Ammon's horn (tissue), 1 donor: ENCODE measurements around the gene JOSD1.
"Not testable (repeated sequence)": the region's sequence is repeated elsewhere in the genome, so short reads cannot be mapped to it uniquely, and the experiment has no call there.

Experiments
- DNase-seq: peaks from one replicate; pipeline ENCODE4 v3.0.0-alpha.2; 2016; ENCODE audit warnings: low spot score

Gene JOSD1

GRCh38 chr22:38684895-38685294, 15.8 kb downstream of the JOSD1 start:
- DNase-seq: no peak

- DNase-seq: peak; percentile 94
Observed at GRCh38 chr22:38681582-38682335, 19.0 kb downstream of the JOSD1 start, which contains the start of gene TOMM22. TOMM22 (plus strand) TSS chr22:38681957; CDS start chr22:38681979, 22 bp downstream.

DNA sequence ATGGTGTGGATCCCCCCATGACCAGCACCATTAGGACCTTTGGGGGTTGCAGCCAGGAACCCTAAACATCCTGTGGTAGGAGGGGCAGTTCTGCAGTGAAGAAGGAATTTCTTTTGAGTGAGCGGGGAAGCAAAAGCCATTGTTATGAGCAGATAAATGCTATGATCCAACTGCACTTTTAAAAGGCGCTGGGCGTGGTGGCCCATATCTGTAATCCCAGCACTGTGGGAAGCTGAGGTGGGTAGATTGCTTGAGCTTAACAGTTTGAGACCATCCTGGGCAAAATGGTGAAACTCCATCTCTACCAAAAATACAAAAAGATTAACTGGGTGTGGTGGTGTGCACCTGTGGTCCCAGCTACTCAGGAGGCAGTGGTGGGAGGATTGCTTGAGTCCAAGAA, 24.9 kb downstream of the JOSD1 start:
- no peak for DNase-seq

DNA sequence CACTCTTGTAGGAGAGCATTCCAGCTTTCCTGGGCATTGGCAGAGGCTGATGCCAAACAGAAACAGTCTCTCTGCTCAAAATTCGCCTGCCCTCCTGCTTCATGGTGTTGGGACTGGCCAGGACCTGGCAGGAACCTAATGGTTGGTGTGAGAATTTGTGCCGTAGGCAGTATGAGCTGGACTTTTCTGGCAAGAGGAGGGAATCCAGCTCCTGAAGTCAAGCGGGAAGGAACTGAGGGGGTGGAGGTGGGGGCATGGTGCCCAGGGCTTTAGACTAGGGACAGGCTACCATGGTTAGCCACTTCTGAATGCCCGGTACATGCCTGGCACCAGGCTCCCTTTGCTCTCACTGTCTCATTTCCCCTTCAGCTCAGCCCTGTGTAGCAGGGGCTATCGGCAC, 25.9 kb downstream of the JOSD1 start:
- peak; percentile 49 for DNase-seq

- no peak for DNase-seq
Observed at GRCh38 chr22:38657045-38657909, 43.5 kb downstream of the JOSD1 start.

GRCh38 chr22:38656256-38657044, 44.3 kb downstream of the JOSD1 start, which contains the start of the genes CBY1 and FAM227A:
CBY1 (plus strand) TSS chr22:38656638; CDS start chr22:38668055, 11,417 bp downstream.
FAM227A (minus strand) TSS chr22:38656392; CDS start chr22:38650168, 6,224 bp downstream.
- DNase-seq: peak; percentile 94

DNA sequence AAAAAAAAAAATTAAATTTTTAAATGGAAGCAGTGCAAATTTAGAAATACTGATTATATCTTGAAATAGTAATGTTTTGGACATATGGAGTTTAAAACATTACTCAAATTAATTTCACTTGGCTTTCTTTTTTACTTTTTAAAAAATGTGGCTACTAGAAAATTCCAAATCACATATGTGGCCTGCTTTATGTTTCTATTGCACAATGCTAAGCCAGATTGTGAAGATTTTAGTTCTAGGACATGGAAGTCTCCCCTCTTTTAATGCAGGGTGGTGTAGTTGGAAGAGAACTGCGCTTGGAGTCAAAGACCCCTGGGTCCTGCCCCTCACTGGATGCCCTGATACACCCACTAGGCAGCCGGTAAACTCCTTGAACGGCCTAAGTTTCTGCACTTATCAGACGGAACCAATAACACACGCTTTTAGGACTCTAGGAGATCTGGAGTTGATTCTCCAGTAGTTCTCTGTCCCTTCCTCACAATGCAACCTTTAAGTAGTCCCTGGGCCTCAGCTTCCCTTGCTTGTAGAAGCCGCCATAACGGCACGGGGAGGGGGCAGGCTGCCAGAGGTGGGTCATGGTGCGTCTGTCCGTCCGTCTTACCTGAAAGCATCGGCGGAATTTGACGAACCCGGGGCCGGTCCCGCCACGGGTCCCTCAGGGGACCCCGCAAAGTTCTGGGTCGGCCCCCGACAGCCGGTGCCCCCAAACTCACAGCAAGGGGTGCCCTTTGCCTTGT, 45.1 kb downstream of the JOSD1 start:
- DNase-seq: peak; percentile 27

DNA sequence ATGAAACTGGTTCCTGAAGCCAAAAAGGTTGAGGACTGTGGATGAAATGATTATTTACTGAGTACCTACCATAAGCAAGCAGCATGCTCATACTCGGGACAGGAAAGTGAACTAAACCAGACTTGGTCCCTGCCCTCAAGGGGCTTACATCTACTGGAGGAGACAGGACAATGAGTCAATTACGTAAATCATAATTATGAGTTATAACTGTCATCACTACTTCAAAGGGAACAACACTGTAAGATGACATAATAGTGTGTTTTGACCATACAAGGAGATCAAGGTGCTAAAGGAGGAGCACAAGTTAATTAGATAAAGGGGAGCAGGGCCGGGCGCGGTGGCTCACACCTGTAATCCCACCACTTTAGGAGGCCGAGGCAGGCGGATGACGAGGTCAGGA, 47.0 kb downstream of the JOSD1 start:
- no peak for DNase-seq

GRCh38 chr22:38652859-38653258, 47.9 kb downstream of the JOSD1 start:
- no peak for DNase-seq

GRCh38 chr22:38649841-38650522, 50.8 kb downstream of the JOSD1 start:
- DNase-seq: no peak

GRCh38 chr22:38645430-38645829, 55.3 kb downstream of the JOSD1 start:
- no peak for DNase-seq

DNA sequence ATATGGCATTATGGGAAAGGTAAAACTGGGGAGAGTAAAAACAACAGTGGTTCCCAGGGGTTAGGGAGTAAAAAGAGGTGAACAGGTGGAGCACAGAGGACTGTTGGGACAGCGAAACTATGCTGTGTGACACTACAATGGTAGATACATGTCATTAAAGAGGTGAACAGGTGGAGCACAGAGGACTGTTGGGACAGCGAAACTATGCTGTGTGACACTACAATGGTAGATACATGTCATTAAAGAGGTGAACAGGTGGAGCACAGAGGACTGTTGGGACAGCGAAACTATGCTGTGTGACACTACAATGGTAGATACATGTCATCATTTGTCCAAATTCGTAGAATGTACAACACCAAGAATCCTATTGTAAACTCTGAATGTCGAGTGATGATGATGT, 56.5 kb downstream of the JOSD1 start:
- DNase-seq: not testable (repeated sequence)

DNA sequence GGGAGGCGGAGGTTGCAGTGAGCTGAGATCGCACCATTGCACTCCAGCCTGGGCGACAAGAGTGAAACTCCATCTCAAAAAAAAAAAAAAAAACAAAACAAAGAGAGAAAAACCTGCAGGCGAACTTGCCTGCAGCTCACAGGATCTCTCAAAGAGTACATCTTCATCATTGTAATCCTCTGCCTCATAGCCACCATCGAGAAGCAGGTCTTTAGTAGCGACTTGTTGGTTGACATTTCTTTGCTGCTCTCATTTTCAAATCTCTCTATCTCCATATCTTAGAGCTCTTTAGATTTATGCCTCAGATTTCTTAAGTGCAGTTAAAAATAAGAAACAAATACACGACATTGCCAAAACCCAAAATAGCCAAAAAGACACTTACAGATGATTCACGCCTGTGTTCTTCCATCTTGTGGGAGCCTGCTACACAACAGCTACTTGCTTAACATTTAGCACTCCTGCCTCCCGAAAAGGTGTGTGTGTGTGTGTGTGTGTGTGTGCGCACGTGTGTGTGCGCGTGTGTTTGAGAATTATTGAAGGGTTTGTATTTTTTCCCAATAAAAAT, 59.2 kb downstream of the JOSD1 start:
- no peak for DNase-seq

DNA sequence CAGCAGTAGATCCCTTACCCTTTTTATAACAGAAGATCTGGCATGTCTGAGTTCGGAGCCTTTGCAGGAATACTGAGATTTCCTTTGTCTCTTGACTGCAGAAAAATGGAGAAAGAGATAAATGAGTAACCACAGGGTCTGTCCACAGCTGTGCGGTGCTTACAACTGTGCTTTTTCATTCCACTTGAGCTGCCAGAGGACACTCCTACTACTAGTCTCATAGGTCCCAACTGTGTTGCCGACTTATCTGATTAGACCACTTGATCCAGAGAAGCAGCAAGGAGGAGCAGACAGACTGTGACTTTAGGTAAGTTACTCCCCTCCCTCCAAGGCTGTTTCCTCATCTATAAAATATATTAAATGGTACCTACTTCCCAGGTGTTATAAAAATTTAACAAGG, 62.0 kb downstream of the JOSD1 start:
- DNase-seq: no peak

GRCh38 chr22:38638216-38638615, 62.5 kb downstream of the JOSD1 start:
- DNase-seq: no peak
